HepG2 (cell line): Measurements from ENCODE around the gene HAP1. TPM values are rescaled to one million over a fixed set of nuclear protein-coding genes. Genes with fewer than 3 reads are reported as not detected.
A peak's percentile ranks its signal among the peaks of the same experiment; 100 is the strongest.

Experiments
- ARID4A ChIP-seq: sonication (generic); formaldehyde crosslinking; IDR thresholded peaks from 2 replicates; pipeline ENCODE4 v1.5.0; 2020; ENCODE audit warnings: mild to moderate bottlenecking, missing genetic modification reagents, borderline replicate concordance
- GFI1 ChIP-seq: sonication (generic); formaldehyde crosslinking; IDR thresholded peaks from 2 replicates; pipeline ENCODE4 v1.5.0; 2020; ENCODE audit warnings: missing genetic modification reagents, mild to moderate bottlenecking, borderline replicate concordance
- JARID2 ChIP-seq: sonication (generic); formaldehyde crosslinking; IDR thresholded peaks from 2 replicates; pipeline ENCODE4 v1.8.1; 2023; ENCODE audit warnings: missing genetic modification reagents, inconsistent platforms; ENCODE audit not compliant: insufficient replicate concordance
- JUND ChIP-seq: sonication (generic); formaldehyde crosslinking; IDR thresholded peaks from 2 replicates; pipeline ENCODE4 v1.8.0; 2022; ENCODE audit warnings: mild to moderate bottlenecking, missing genetic modification reagents
- KLF11 ChIP-seq: IDR thresholded peaks from 2 replicates; pipeline ENCODE4 v1.6.1; 2016; ENCODE audit warnings: missing compliant biosample characterization
- MTA1 ChIP-seq: sonication (generic); formaldehyde crosslinking; IDR thresholded peaks from 2 replicates; pipeline ENCODE4 v1.4.0; 2020; ENCODE audit warnings: missing genetic modification reagents, mild to moderate bottlenecking, borderline replicate concordance
- NFYB ChIP-seq: sonication (generic); formaldehyde crosslinking; IDR thresholded peaks from 2 replicates; pipeline ENCODE4 v1.4.0; 2020; ENCODE audit warnings: missing genetic modification reagents
- POLR2A ChIP-seq, 2 experiments: IDR thresholded peaks; 2 replicates each; pipeline ENCODE4 v1.6.1; 2011; ENCODE audit warnings: low read depth in 2 of 2, low read length in 2 of 2, mild to moderate bottlenecking in 1 of 2, moderate library complexity in 1 of 2; ENCODE audit not compliant: insufficient read depth in 1 of 2
- STAG1 ChIP-seq: sonication (generic); formaldehyde crosslinking; IDR thresholded peaks from 2 replicates; pipeline ENCODE4 v1.4.0; 2020; ENCODE audit warnings: missing genetic modification reagents
- TAF1 ChIP-seq: sonication (generic); formaldehyde crosslinking; IDR thresholded peaks from 2 replicates; pipeline ENCODE4 v1.4.0; 2020; ENCODE audit warnings: missing genetic modification reagents
- TBL1XR1 ChIP-seq: fragments of 150-350 bp; IDR thresholded peaks from 2 replicates; pipeline ENCODE4 v1.6.1; 2014; ENCODE audit warnings: borderline replicate concordance, low read length; ENCODE audit not compliant: partially characterized antibody
- UBTF ChIP-seq: sonication (generic); formaldehyde crosslinking; IDR thresholded peaks from 2 replicates; pipeline ENCODE4 v1.4.0; 2020; ENCODE audit warnings: mild to moderate bottlenecking, missing genetic modification reagents
- ZBTB34 ChIP-seq: sonication (generic); formaldehyde crosslinking; IDR thresholded peaks from 2 replicates; pipeline ENCODE4 v1.8.0; 2022; ENCODE audit warnings: mild to moderate bottlenecking, missing genetic modification reagents
- ZNF546 ChIP-seq: sonication (generic); formaldehyde crosslinking; conservative IDR thresholded peaks from 2 replicates; pipeline ENCODE4 v1.8.1; 2023; ENCODE audit warnings: mild to moderate bottlenecking, missing genetic modification reagents
- ZNF672 ChIP-seq: sonication (generic); formaldehyde crosslinking; IDR thresholded peaks from 2 replicates; pipeline ENCODE4 v1.8.1; 2022; ENCODE audit warnings: missing genetic modification reagents
- ZNF687 ChIP-seq: sonication (generic); formaldehyde crosslinking; IDR thresholded peaks from 2 replicates; pipeline ENCODE4 v1.5.1; 2020; ENCODE audit warnings: mild to moderate bottlenecking, missing genetic modification reagents, moderate library complexity
- ZNF737 ChIP-seq: sonication (generic); formaldehyde crosslinking; IDR thresholded peaks from 2 replicates; pipeline ENCODE4 v1.5.0; 2020; ENCODE audit warnings: missing genetic modification reagents, mild to moderate bottlenecking, borderline replicate concordance
- polyA plus RNA-seq, 8 experiments: library from polyadenylated mRNA; depleted of rRNA in 3 of 8; stranded (reverse) in 7 of 8; unstranded in 1 of 8; fragments of >200 nt; fragmentation: Illumina TruSeq in 4 of 8; extraction: Trizol in 4 of 8; gene quantifications; 2 replicates each; pipeline versions ENCODE4 v1.2.1 to v1.2.3, GENCODE V29; 2011 to 2016; ENCODE audit warnings: low read depth in 4 of 8, missing spikeins in 1 of 8, mixed read lengths in 1 of 8; ENCODE audit not compliant: insufficient read depth in 1 of 8
- total RNA-seq, 5 experiments: library from RNA; depleted of rRNA; stranded (reverse); fragments of >200 nt; fragmentation: Illumina TruSeq; extraction: Trizol; gene quantifications; 2 replicates each; pipeline ENCODE4 v1.2.3, GENCODE V29; 2016; ENCODE audit warnings: low read depth in 1 of 5

Gene HAP1
- total and polyA plus RNA-seq, 2 of the 13 experiments (the other 11 are each of a cell fraction or from before 2014, with no cell fraction given) = 0.07 TPM

GRCh38 chr17:41734139-41734948 lies at the start of gene HAP1 (continued):
- no peak for TF ChIP-seq GFI1
- 0 out of 2 replicates have a peak, but pooled peaks have one; percentile 26 for TF ChIP-seq ZNF546 (CRISPR knock-in tag)
- TF ChIP-seq JARID2 (CRISPR knock-in tag) = no peak
- TF ChIP-seq ARID4A = peak; percentile 43; the same call in 1 of the 2 replicates
- TF ChIP-seq KLF11 (CRISPR knock-in tag) = no peak
- TF ChIP-seq POLR2A (IDR thresholded peaks at IDR 0.05; ENCODE audit: insufficient read depth in 1 of 2, low read depth in 2 of 2, low read length in 2 of 2) = peak; percentile 84 to 90
- peak; percentile 28; the same call in 1 of the 2 replicates for TF ChIP-seq ZNF737
- TF ChIP-seq ZNF672 (CRISPR knock-in tag) = no peak
- peak; percentile 90 for TF ChIP-seq UBTF (CRISPR knock-in tag)
- peak; percentile 11; the same call in 1 of the 2 replicates for TF ChIP-seq MTA1 (CRISPR knock-in tag)
- peak; percentile 65 for TF ChIP-seq ZNF687 (CRISPR knock-in tag)
- TF ChIP-seq TAF1 (CRISPR knock-in tag) = peak; percentile 94
- 0 out of 2 replicates have a peak, but pooled peaks have one; percentile 24 for TF ChIP-seq NFYB
- TF ChIP-seq ZBTB34 = 0 out of 2 replicates have a peak, but pooled peaks have one; percentile 12
- TF ChIP-seq STAG1 (CRISPR knock-in tag) = no peak
- no peak for TF ChIP-seq JUND
- TF ChIP-seq TBL1XR1 = no peak
